ENCODE measurements around the gene CLSTN2. TPM values are rescaled to one million over a fixed set of nuclear protein-coding genes. Genes with fewer than 3 reads are reported as not detected.

Gene CLSTN2
- total and polyA plus RNA-seq, 10 donors: 0.02 to 0.22 (median 0.13) TPM; not detected in 1

DNA sequence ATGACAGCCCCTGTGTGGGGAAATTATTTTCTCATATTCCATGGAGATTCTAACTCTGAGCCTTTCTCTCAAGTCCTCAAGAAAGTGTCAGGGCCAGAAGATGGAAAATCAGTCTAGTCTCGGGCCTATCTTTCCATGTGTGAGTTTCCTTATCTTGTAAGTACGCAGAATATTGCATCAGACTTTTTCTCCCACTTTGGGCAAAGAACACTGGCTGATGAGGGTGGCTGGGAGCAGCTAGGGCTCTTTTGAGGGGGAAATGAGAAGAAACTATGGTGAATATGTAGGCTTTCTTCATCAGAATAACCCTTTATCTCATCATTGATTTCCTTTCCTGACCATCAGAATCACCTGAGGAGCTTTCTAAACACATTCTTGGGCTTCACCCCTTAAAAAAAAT, 264.0 kb downstream of the CLSTN2 start:
- Histone ChIP-seq H3K4me1 (no peaks in the 10 kb centered on the region), H3K4me3 (no peak overlapping the region), H3K36me3 (no peaks in the 10 kb centered on the region), H3K9me3 (peaks cover 0 to 10% (median under 1%) of the 10 kb centered on the region in 8 donors), H3K27ac (no peak overlapping the region), H3K27me3 (replicated peaks in 1 of 7) (peaks cover 0 to 4% (median 0%) of the 10 kb centered on the region in 7 donors)
- intact Hi-C loops (cut with DNase I; ENCODE audit: low total_unique reads): no loop called here
- TF ChIP-seq POLR2A (IDR thresholded peaks at IDR 0.05): no peak
- no peak for TF ChIP-seq POLR2AphosphoS5 (IDR thresholded peaks at IDR 0.05)
- DNase-seq: no peak
- 79 to 92% (median 86%) methylated on average over 2 of the region's 2 CpGs for WGBS, 5 donors

- intact Hi-C loops (cut with DNase I; ENCODE audit: low total_unique reads): no loop called here
- H3K27me3 ChIP-seq (replicated peaks in 1 of 7): peaks cover 0 to 4% (median 0%) of the 10 kb centered on the region in 7 donors
- no peak for DNase-seq
- TF ChIP-seq, protein P1, sequence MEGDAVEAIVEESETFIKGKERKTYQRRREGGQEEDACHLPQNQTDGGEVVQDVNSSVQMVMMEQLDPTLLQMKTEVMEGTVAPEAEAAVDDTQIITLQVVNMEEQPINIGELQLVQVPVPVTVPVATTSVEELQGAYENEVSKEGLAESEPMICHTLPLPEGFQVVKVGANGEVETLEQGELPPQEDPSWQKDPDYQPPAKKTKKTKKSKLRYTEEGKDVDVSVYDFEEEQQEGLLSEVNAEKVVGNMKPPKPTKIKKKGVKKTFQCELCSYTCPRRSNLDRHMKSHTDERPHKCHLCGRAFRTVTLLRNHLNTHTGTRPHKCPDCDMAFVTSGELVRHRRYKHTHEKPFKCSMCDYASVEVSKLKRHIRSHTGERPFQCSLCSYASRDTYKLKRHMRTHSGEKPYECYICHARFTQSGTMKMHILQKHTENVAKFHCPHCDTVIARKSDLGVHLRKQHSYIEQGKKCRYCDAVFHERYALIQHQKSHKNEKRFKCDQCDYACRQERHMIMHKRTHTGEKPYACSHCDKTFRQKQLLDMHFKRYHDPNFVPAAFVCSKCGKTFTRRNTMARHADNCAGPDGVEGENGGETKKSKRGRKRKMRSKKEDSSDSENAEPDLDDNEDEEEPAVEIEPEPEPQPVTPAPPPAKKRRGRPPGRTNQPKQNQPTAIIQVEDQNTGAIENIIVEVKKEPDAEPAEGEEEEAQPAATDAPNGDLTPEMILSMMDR (IDR thresholded peaks at IDR 0.05 in 8 of 11, conservative IDR thresholded peaks at IDR 0.05 in 3 of 11): no peak
- TF ChIP-seq POLR2A (IDR thresholded peaks at IDR 0.05) (no peak), POLR2AphosphoS5 (IDR thresholded peaks at IDR 0.05) (no peak)
- H3K36me3 ChIP-seq: no peaks in the 10 kb centered on the region
- WGBS, 5 donors: 63 to 83% (median 77%) methylated on average over 2 of the region's 2 CpGs
- H3K4me3 ChIP-seq: no peak overlapping the region
- peaks cover 0 to 4% (median 0%) of the 10 kb centered on the region in 8 donors for H3K9me3 ChIP-seq
- no peak overlapping the region for H3K27ac ChIP-seq
- H3K4me1 ChIP-seq: no peaks in the 10 kb centered on the region
Measured at GRCh38 chr3:140199743-140200142, 264.8 kb downstream of the CLSTN2 start.

GRCh38 chr3:140203510-140203909, 268.5 kb downstream of the CLSTN2 start:
- no peak for DNase-seq
- TF ChIP-seq POLR2AphosphoS5 (IDR thresholded peaks at IDR 0.05): no peak
- no peak for TF ChIP-seq POLR2A (IDR thresholded peaks at IDR 0.05)
- H3K36me3 ChIP-seq: no peaks in the 10 kb centered on the region
- no peak overlapping the region for H3K4me3 ChIP-seq
- peaks cover 0 to 19% (median 0%) of the 10 kb centered on the region in 7 donors for H3K27me3 ChIP-seq (replicated peaks in 1 of 7)
- H3K4me1 ChIP-seq: no peaks in the 10 kb centered on the region
- intact Hi-C loops (cut with DNase I; ENCODE audit: low total_unique reads): no loop called here
- no peaks in the 10 kb centered on the region for H3K9me3 ChIP-seq
- H3K27ac ChIP-seq: no peak overlapping the region
- WGBS, 5 donors: 48 to 59% (median 56%) methylated on average over 4 of the region's 4 CpGs

DNA sequence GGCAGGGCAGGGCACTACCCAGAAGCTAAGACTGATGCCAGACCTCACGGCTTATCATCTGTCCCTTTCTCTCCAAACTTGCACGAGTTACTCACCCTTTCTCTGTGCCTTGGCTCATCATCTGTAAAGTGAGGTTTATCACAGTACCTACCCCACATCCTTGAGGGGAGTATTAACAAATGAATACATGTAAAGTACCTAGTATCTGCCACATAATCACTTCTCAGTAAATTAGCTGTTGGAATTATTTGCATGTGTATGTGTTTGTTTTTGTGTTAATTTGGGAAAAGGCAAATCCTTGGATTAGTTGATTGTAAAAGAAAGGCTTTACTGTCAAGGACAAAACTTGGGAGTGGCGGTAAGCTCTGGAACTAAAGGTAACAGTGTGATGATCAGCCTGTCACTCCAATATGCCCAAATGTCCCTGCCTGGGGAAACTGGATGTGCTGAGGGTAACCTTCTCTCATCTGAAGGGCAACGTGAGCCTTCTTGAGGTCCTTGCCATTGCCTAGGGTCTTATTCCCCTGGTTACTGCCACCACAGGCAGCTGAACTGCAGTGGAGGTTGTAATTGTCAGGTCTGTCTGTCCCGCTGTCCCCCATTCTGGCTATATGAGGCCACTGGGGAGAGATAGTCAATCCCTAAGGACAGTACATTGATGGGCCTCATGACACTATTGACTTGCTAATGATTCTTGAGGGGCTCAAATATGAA, 269.4 kb downstream of the CLSTN2 start:
- 42 to 51% (median 44%) methylated on average over 5 of the region's 5 CpGs for WGBS, 5 donors

DNA sequence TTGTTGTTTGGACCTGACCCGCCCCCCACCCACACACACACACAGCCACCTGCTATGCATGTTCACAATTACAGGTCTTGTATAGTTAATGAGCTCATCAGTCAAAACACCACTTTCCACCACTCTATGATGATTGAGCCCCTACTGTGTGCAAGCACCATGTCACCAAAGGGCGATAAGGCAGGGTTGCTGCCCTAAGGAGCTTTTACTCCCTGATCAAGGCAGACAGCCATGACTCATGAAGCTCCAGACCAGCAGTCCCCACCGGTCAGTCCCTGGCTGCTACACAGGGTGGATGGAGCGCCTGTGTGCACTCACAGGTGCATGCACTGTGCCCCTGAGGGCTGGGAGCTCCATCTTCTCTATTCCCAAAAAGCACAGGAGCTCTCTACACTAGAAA, 270.6 kb downstream of the CLSTN2 start:
- 56 to 80% (median 75%) methylated on average over 4 of the region's 4 CpGs for WGBS, 5 donors
- no peak for DNase-seq
- no peak overlapping the region for H3K27ac ChIP-seq
- H3K4me3 ChIP-seq: no peak overlapping the region
- no peaks in the 10 kb centered on the region for H3K9me3 ChIP-seq
- H3K4me1 ChIP-seq: no peaks in the 10 kb centered on the region
- no peaks in the 10 kb centered on the region for H3K36me3 ChIP-seq
- peaks cover 0 to 22% (median 0%) of the 10 kb centered on the region in 7 donors for H3K27me3 ChIP-seq (replicated peaks in 1 of 7)
- intact Hi-C loops (cut with DNase I; ENCODE audit: low total_unique reads): no loop called here
- TF ChIP-seq POLR2AphosphoS5 (IDR thresholded peaks at IDR 0.05) (no peak), POLR2A (IDR thresholded peaks at IDR 0.05) (no peak)
- TF ChIP-seq, protein P1 (IDR thresholded peaks at IDR 0.05 in 8 of 11, conservative IDR thresholded peaks at IDR 0.05 in 3 of 11): no peak

More for the DNA sequence above, 269.4 kb downstream of the CLSTN2 start:
- no peak for DNase-seq
- H3K9me3 ChIP-seq: no peaks in the 10 kb centered on the region
- H3K4me3 ChIP-seq: no peak overlapping the region
- no peak overlapping the region for H3K27ac ChIP-seq
- no peaks in the 10 kb centered on the region for H3K36me3 ChIP-seq
- intact Hi-C loops (cut with DNase I; ENCODE audit: low total_unique reads): no loop called here
- H3K27me3 ChIP-seq (replicated peaks in 1 of 7): peaks cover 0 to 22% (median 0%) of the 10 kb centered on the region in 7 donors
- TF ChIP-seq, protein P1 (IDR thresholded peaks at IDR 0.05 in 8 of 11, conservative IDR thresholded peaks at IDR 0.05 in 3 of 11): no peak
- no peak for TF ChIP-seq POLR2AphosphoS5 (IDR thresholded peaks at IDR 0.05)
- no peak for TF ChIP-seq POLR2A (IDR thresholded peaks at IDR 0.05)
- no peaks in the 10 kb centered on the region for H3K4me1 ChIP-seq
